ENCODE data around the gene VAV2.

- no peak for TF ChIP-seq CTCF (conservative IDR thresholded peaks at IDR 0.05)
- no peak for TF ChIP-seq ZFX (IDR thresholded peaks at IDR 0.05)
Observed at GRCh38 chr9:133877327-133877726, 114.8 kb downstream of the VAV2 start.

Measured in C4-2B (cell line).